Fibroblast of pulmonary artery (primary cell): ENCODE results near the gene APLF.

ENCODE experiments used
- DNase-seq: peaks from one replicate; pipeline ENCODE4 v3.0.0-alpha.2; 2010; ENCODE audit warnings: low read depth
- H3K4me3 ChIP-seq: replicated peaks from 2 replicates; pipeline ENCODE4 v1.5.1; 2011; ENCODE audit warnings: low read depth, mild to moderate bottlenecking, control low read depth, low read length, moderate library complexity
- CTCF ChIP-seq: IDR thresholded peaks from 2 replicates; pipeline ENCODE4 v1.5.1; 2011; ENCODE audit warnings: mild to moderate bottlenecking, control low read depth, low read length, inconsistent platforms; ENCODE audit errors: missing control alignments

Gene APLF

GRCh38 chr2:68505603-68506159 lies 38.3 kb downstream of the APLF start:
- no peak for DNase-seq
- H3K4me3 ChIP-seq = no peak overlapping the region
- TF ChIP-seq CTCF = no peak

- no peak for TF ChIP-seq CTCF
- no peak overlapping the region for H3K4me3 ChIP-seq
- DNase-seq = no peak
Measured at GRCh38 chr2:68506170-68506569, 38.8 kb downstream of the APLF start.

GRCh38 chr2:68512326-68512725 lies 44.9 kb downstream of the APLF start:
- no peak overlapping the region for H3K4me3 ChIP-seq
- DNase-seq = no peak
- no peak for TF ChIP-seq CTCF

- DNase-seq = no peak
- no peak for TF ChIP-seq CTCF
- no peak overlapping the region for H3K4me3 ChIP-seq
Measured at GRCh38 chr2:68512966-68513365, 45.6 kb downstream of the APLF start.

- no peak for DNase-seq
- no peak for TF ChIP-seq CTCF
- H3K4me3 ChIP-seq = no peak overlapping the region
Measured at GRCh38 chr2:68514316-68514929, 47.0 kb downstream of the APLF start.

GRCh38 chr2:68516051-68516955 lies 48.9 kb downstream of the APLF start:
- no peak overlapping the region for H3K4me3 ChIP-seq
- no peak for TF ChIP-seq CTCF
- no peak for DNase-seq
